Muscle layer of colon (tissue), 2 donors: ENCODE results near the gene SLC16A11.
"Not testable (repeated sequence)": the region's sequence is repeated elsewhere in the genome, so short reads cannot be mapped to it uniquely, and the experiment has no call there.

ENCODE experiments used
- H3K27ac ChIP-seq: one replicate; pipeline ENCODE4 v1.7.0; 2013; ENCODE audit warnings: low read depth, mild to moderate bottlenecking, low read length, moderate library complexity
- H3K27me3 ChIP-seq, 2 donors: one replicate each; pipeline ENCODE4 v1.7.0; 2013; ENCODE audit warnings: low read length in 2 of 2, mild to moderate bottlenecking in 2 of 2; ENCODE audit not compliant: insufficient read depth in 2 of 2, control insufficient read depth in 1 of 2
- H3K36me3 ChIP-seq: one replicate; pipeline ENCODE4 v1.7.0; 2013; ENCODE audit warnings: mild to moderate bottlenecking, low read length; ENCODE audit not compliant: insufficient read depth
- H3K4me1 ChIP-seq: one replicate; pipeline ENCODE4 v1.7.0; 2013; ENCODE audit warnings: mild to moderate bottlenecking, low read length; ENCODE audit not compliant: insufficient read depth
- H3K4me3 ChIP-seq, 2 donors: one replicate each; pipeline ENCODE4 v1.7.0; 2013; ENCODE audit warnings: low read length in 2 of 2, low read depth in 1 of 2, mild to moderate bottlenecking in 1 of 2, moderate library complexity in 1 of 2
- H3K9ac ChIP-seq: one replicate; pipeline ENCODE4 v1.7.0; 2013; ENCODE audit warnings: low read length
- H3K9me3 ChIP-seq: one replicate; pipeline ENCODE4 v1.7.0; 2013; ENCODE audit warnings: mild to moderate bottlenecking, low read length
- donor health status: abdominal sarcoma.
- donor health status: Adenocarcinoma of cecum.

SLC16A11 gene

GRCh38 chr17:7001318-7001961, 42.5 kb downstream of the SLC16A11 start:
- Histone ChIP-seq H3K27me3 (no peaks in the 10 kb centered on the region), H3K9ac (no peak overlapping the region), H3K36me3 (peaks cover 43% of the 10 kb centered on the region), H3K4me3 (no peak overlapping the region), H3K4me1 (no peaks in the 10 kb centered on the region), H3K27ac (no peak overlapping the region), H3K9me3 (no peaks in the 10 kb centered on the region)

DNA sequence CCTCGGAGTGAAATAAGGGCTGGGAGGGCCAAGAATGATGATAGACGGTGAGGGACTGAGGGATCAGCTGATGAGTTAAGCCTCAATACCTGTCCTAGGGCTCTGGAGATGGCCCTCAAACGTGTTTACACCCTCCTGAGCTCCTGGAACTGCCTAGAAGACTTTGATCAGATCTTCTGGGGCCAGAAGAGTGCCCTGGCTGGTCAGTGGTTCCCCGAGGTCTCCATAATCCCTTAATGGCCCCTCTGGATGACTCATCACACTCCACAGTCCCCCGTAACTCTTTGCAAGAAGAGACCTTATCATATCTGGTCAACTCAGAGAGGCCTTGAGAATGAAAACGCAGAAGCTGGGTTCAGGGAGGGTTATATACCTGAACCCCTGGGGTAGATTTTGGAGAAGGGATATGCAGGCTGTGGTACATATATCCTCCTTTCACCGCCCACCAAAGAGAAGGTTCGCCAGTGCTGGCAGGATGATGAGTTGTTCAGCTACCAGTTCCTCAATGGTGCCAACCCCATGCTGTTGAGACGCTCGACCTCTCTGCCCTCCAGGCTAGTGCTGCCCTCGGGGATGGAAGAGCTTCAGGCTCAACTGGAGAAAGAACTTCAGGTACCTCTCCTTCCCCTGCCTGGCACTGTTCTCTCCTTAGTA, 44.9 kb downstream of the SLC16A11 start:
- Histone ChIP-seq H3K4me3 (no peak overlapping the region), H3K9me3 (no peaks in the 10 kb centered on the region), H3K27me3 (no peaks in the 10 kb centered on the region), H3K27ac (no peak overlapping the region), H3K4me1 (peaks cover 7% of the 10 kb centered on the region), H3K36me3 (peaks cover 43% of the 10 kb centered on the region), H3K9ac (no peak overlapping the region)

DNA sequence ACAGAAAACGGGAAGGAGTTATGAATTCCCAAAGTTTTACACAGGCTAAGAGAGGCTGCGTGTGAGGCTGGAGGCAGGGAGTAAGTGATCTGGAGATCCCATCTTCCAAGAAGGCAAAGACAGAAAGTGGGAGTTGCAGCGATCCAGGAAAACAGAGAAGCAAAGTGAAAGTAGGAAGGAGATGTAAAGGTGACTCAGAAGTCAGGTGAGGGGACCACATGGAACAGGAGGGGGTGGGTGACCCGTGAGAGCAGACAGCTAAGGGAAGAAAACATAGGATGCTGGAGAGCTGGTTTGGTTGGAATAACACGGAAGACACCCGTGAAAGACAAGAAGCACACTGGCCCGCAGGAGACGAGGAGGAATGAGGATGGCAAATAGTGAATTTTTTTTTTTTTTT, 46.7 kb downstream of the SLC16A11 start:
- Histone ChIP-seq H3K9me3 (no peaks in the 10 kb centered on the region), H3K36me3 (peaks cover 35% of the 10 kb centered on the region), H3K4me3 (no peak overlapping the region), H3K9ac (no peak overlapping the region), H3K27ac (no peak overlapping the region), H3K27me3 (no peaks in the 10 kb centered on the region), H3K4me1 (peaks cover 7% of the 10 kb centered on the region)

- Histone ChIP-seq H3K9me3 (no peaks in the 10 kb centered on the region), H3K36me3 (peaks cover 28% of the 10 kb centered on the region), H3K27ac (no peak overlapping the region), H3K4me3 (peak overlapping the region in 1 of 2 donors; percentile 29), H3K9ac (no peak overlapping the region), H3K27me3 (no peaks in the 10 kb centered on the region), H3K4me1 (peaks cover 7% of the 10 kb centered on the region)
These were observed 47.5 kb downstream of the SLC16A11 start for GRCh38 chr17:6996256-6997011.

- Histone ChIP-seq H3K27me3 (no peaks in the 10 kb centered on the region), H3K9ac (no peak within 1 kb of the TSS), H3K4me3 (peak within 1 kb of the TSS in 1 of 2 donors; percentile 29), H3K27ac (no peak within 1 kb of the TSS), H3K4me1 (peaks cover 7% of the 10 kb centered on the region), H3K9me3 (no peaks in the 10 kb centered on the region), H3K36me3 (peaks cover 20% of the 10 kb centered on the region)
These were observed 48.2 kb downstream of the SLC16A11 start, which contains the start of gene ALOX12 for GRCh38 chr17:6995500-6996255. TSS of gene ALOX12 (plus strand) at chr17:6996049. CDS start at chr17:6996118, 69 bp downstream.

DNA sequence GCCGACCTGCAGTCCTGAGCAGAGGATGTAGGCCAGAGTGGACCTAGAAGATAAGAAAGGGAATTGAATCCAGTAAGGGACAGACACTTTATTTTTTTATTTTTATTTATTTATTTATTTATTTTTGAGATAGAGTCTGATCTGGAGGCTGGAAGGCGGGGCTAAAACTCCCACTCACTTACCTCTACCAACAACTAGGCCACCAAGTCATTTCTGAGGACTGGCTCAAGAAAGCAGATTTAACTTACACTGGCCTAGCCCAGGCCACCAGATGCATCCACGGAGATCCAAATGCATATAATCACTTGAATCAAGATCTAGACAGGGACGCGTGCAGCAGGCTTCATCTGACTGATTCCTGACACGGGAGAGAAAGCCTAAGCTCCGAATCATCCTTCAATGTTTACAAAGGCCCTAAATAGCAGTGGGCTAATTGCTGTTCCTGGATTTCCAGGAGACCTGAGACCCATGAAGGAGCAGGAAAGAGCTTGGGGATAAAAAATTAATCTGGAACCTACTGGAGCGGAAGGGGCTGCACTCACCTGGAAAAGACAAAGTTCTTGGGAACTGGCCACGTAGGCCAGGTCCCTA, 49.1 kb downstream of the SLC16A11 start:
- peaks cover 11% of the 10 kb centered on the region for H3K36me3 ChIP-seq
- no peaks in the 10 kb centered on the region for H3K9me3 ChIP-seq
- H3K27ac ChIP-seq, result no peak overlapping the region
- H3K4me3 ChIP-seq, result no peak overlapping the region
- H3K4me1 ChIP-seq, result peaks cover 7% of the 10 kb centered on the region
- no peak overlapping the region for H3K9ac ChIP-seq
- no peaks in the 10 kb centered on the region for H3K27me3 ChIP-seq

- Histone ChIP-seq H3K9ac (no peak overlapping the region), H3K4me1 (peaks cover 7% of the 10 kb centered on the region), H3K27ac (no peak overlapping the region), H3K4me3 (no peak overlapping the region), H3K27me3 (no peaks in the 10 kb centered on the region), H3K9me3 (no peaks in the 10 kb centered on the region), H3K36me3 (peaks cover 5% of the 10 kb centered on the region)
These were observed 49.7 kb downstream of the SLC16A11 start for GRCh38 chr17:6994118-6994598.

DNA sequence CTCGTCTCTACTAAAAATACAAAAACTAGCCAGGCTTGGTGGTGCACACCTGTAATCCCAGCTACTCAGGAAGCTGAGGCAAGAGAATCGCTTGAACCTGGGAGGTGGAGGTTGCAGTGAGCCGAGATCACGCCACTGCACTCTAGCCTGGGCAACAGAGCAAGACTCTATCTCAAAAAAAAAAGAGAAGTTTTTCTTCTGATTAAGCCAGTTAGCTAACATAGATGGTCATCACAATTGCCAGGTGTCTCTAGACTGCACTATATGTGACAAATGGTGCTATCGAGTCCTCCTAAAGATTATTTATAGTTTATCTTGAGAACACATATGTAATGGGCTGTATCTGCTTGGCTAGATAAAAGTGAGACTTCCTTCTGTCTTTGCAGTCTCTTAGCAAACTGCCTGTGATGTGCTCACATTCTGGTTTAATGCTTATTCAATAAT, 50.3 kb downstream of the SLC16A11 start:
- not testable (repeated sequence) for H3K27me3 ChIP-seq, H3K4me3 ChIP-seq, H3K36me3 ChIP-seq, H3K9ac ChIP-seq, H3K27ac ChIP-seq, H3K9me3 ChIP-seq, H3K4me1 ChIP-seq
